Measurements from ENCODE around the gene ELL.

Gene ELL

GRCh38 chr19:18421371-18421959, 100.4 kb downstream of the ELL start:
- Histone ChIP-seq H3K9me3 (ENCODE audit: insufficient read depth, low read length) (no peaks in the 10 kb centered on the region), H3K4me3 (ENCODE audit: insufficient read length, low read depth) (no peak overlapping the region), H3K4me1 (ENCODE audit: insufficient read depth, insufficient read length) (peaks cover 52% of the 10 kb centered on the region), H3K36me3 (ENCODE audit: insufficient read depth, insufficient read length, low read length) (no peaks in the 10 kb centered on the region), H3K9ac (ENCODE audit: insufficient read length, low read depth) (peak overlapping the region; percentile 45), H3K27me3 (ENCODE audit: insufficient read depth, insufficient read length) (peaks cover 52% of the 10 kb centered on the region)
- DNase-seq (ENCODE audit: low read depth, low spot score), result no peak
- no peak for TF ChIP-seq ZNF274 (IDR thresholded peaks at IDR 0.05; ENCODE audit: low read depth, low read length)
- no peak for TF ChIP-seq SUZ12 (IDR thresholded peaks at IDR 0.05; ENCODE audit: extremely low read depth, insufficient read depth, insufficient read length)
- TF ChIP-seq YY1 (IDR thresholded peaks at IDR 0.05; ENCODE audit: insufficient read depth, insufficient read length), result no peak

- no peak for TF ChIP-seq YY1 (IDR thresholded peaks at IDR 0.05; ENCODE audit: insufficient read depth, insufficient read length)
- TF ChIP-seq ZNF274 (IDR thresholded peaks at IDR 0.05; ENCODE audit: low read depth, low read length), result no peak
- TF ChIP-seq SUZ12 (IDR thresholded peaks at IDR 0.05; ENCODE audit: extremely low read depth, insufficient read depth, insufficient read length), result no peak
- peaks cover 52% of the 10 kb centered on the region for H3K27me3 ChIP-seq (ENCODE audit: insufficient read depth, insufficient read length)
- H3K9ac ChIP-seq (ENCODE audit: insufficient read length, low read depth), result peak overlapping the region; percentile 2
- DNase-seq (ENCODE audit: low read depth, low spot score), result no peak
- H3K4me3 ChIP-seq (ENCODE audit: insufficient read length, low read depth), result no peak overlapping the region
- no peaks in the 10 kb centered on the region for H3K36me3 ChIP-seq (ENCODE audit: insufficient read depth, insufficient read length, low read length)
- peaks cover 49% of the 10 kb centered on the region for H3K4me1 ChIP-seq (ENCODE audit: insufficient read depth, insufficient read length)
- no peaks in the 10 kb centered on the region for H3K9me3 ChIP-seq (ENCODE audit: insufficient read depth, low read length)
These were observed 100.9 kb downstream of the ELL start for GRCh38 chr19:18420930-18421329.

GRCh38 chr19:18419699-18420460, 102.0 kb downstream of the ELL start:
- peak overlapping the region; percentile 83 for H3K9ac ChIP-seq (ENCODE audit: insufficient read length, low read depth)
- peaks cover 52% of the 10 kb centered on the region for H3K27me3 ChIP-seq (ENCODE audit: insufficient read depth, insufficient read length)
- no peaks in the 10 kb centered on the region for H3K9me3 ChIP-seq (ENCODE audit: insufficient read depth, low read length)
- peaks cover 47% of the 10 kb centered on the region for H3K4me1 ChIP-seq (ENCODE audit: insufficient read depth, insufficient read length)
- H3K36me3 ChIP-seq (ENCODE audit: insufficient read depth, insufficient read length, low read length), result no peaks in the 10 kb centered on the region
- DNase-seq (ENCODE audit: low read depth, low spot score), result no peak
- TF ChIP-seq ZNF274 (IDR thresholded peaks at IDR 0.05; ENCODE audit: low read depth, low read length), result no peak
- no peak for TF ChIP-seq SUZ12 (IDR thresholded peaks at IDR 0.05; ENCODE audit: extremely low read depth, insufficient read depth, insufficient read length)
- TF ChIP-seq YY1 (IDR thresholded peaks at IDR 0.05; ENCODE audit: insufficient read depth, insufficient read length), result no peak
- peak overlapping the region; percentile 70 for H3K4me3 ChIP-seq (ENCODE audit: insufficient read length, low read depth)

- peaks cover 53% of the 10 kb centered on the region for H3K27me3 ChIP-seq (ENCODE audit: insufficient read depth, insufficient read length)
- no peaks in the 10 kb centered on the region for H3K36me3 ChIP-seq (ENCODE audit: insufficient read depth, insufficient read length, low read length)
- H3K4me3 ChIP-seq (ENCODE audit: insufficient read length, low read depth), result peak within 1 kb of the TSS; percentile 70
- no peaks in the 10 kb centered on the region for H3K9me3 ChIP-seq (ENCODE audit: insufficient read depth, low read length)
- DNase-seq (ENCODE audit: low read depth, low spot score), result no peak
- TF ChIP-seq SUZ12 (IDR thresholded peaks at IDR 0.05; ENCODE audit: extremely low read depth, insufficient read depth, insufficient read length) (no peak), YY1 (IDR thresholded peaks at IDR 0.05; ENCODE audit: insufficient read depth, insufficient read length) (no peak), ZNF274 (IDR thresholded peaks at IDR 0.05; ENCODE audit: low read depth, low read length) (no peak)
- peaks cover 53% of the 10 kb centered on the region for H3K4me1 ChIP-seq (ENCODE audit: insufficient read depth, insufficient read length)
- H3K9ac ChIP-seq (ENCODE audit: insufficient read length, low read depth), result peak within 1 kb of the TSS; percentile 83
These were observed 102.6 kb downstream of the ELL start, which contains the start of gene SSBP4 for GRCh38 chr19:18419195-18419698. Gene SSBP4, plus strand, starts transcription at chr19:18419398. Its CDS starts 251 bp downstream, at chr19:18419649.

GRCh38 chr19:18418483-18419194, 103.2 kb downstream of the ELL start:
- DNase-seq (ENCODE audit: low read depth, low spot score), result no peak
- H3K9ac ChIP-seq (ENCODE audit: insufficient read length, low read depth), result peak overlapping the region; percentile 80
- no peaks in the 10 kb centered on the region for H3K36me3 ChIP-seq (ENCODE audit: insufficient read depth, insufficient read length, low read length)
- peaks cover 47% of the 10 kb centered on the region for H3K4me1 ChIP-seq (ENCODE audit: insufficient read depth, insufficient read length)
- TF ChIP-seq YY1 (IDR thresholded peaks at IDR 0.05; ENCODE audit: insufficient read depth, insufficient read length) (no peak), SUZ12 (IDR thresholded peaks at IDR 0.05; ENCODE audit: extremely low read depth, insufficient read depth, insufficient read length) (no peak), ZNF274 (IDR thresholded peaks at IDR 0.05; ENCODE audit: low read depth, low read length) (no peak)
- peaks cover 56% of the 10 kb centered on the region for H3K27me3 ChIP-seq (ENCODE audit: insufficient read depth, insufficient read length)
- H3K4me3 ChIP-seq (ENCODE audit: insufficient read length, low read depth), result peak overlapping the region; percentile 44
- no peaks in the 10 kb centered on the region for H3K9me3 ChIP-seq (ENCODE audit: insufficient read depth, low read length)

- peak overlapping the region; percentile 40 for H3K4me3 ChIP-seq (ENCODE audit: insufficient read length, low read depth)
- no peaks in the 10 kb centered on the region for H3K9me3 ChIP-seq (ENCODE audit: insufficient read depth, low read length)
- DNase-seq (ENCODE audit: low read depth, low spot score), result no peak
- no peaks in the 10 kb centered on the region for H3K36me3 ChIP-seq (ENCODE audit: insufficient read depth, insufficient read length, low read length)
- TF ChIP-seq ZNF274 (IDR thresholded peaks at IDR 0.05; ENCODE audit: low read depth, low read length) (no peak), YY1 (IDR thresholded peaks at IDR 0.05; ENCODE audit: insufficient read depth, insufficient read length) (no peak), SUZ12 (IDR thresholded peaks at IDR 0.05; ENCODE audit: extremely low read depth, insufficient read depth, insufficient read length) (no peak)
- peaks cover 42% of the 10 kb centered on the region for H3K4me1 ChIP-seq (ENCODE audit: insufficient read depth, insufficient read length)
- H3K9ac ChIP-seq (ENCODE audit: insufficient read length, low read depth), result peak overlapping the region; percentile 80
- H3K27me3 ChIP-seq (ENCODE audit: insufficient read depth, insufficient read length), result peaks cover 52% of the 10 kb centered on the region
These were observed 103.8 kb downstream of the ELL start for GRCh38 chr19:18418029-18418482.
